Colonic mucosa (tissue), 4 donors: ENCODE data around the gene PLA2G5. TPM values are rescaled to one million over a fixed set of nuclear protein-coding genes. Genes with fewer than 3 reads are reported as not detected.

ENCODE experiments used
- DNase-seq: peaks from one replicate; pipeline ENCODE4 v3.0.0-alpha.2; 2020
- H3K27ac ChIP-seq: fragments of 200-600 bp; one replicate; pipeline ENCODE4 v1.8.0; 2021
- H3K27me3 ChIP-seq: fragments of 200-600 bp; one replicate; pipeline ENCODE4 v1.8.0; 2021
- H3K36me3 ChIP-seq: fragments of 200-600 bp; one replicate; pipeline ENCODE4 v1.8.0; 2021
- H3K4me1 ChIP-seq: fragments of 200-600 bp; one replicate; pipeline ENCODE4 v1.8.0; 2021; ENCODE audit warnings: mild to moderate bottlenecking
- H3K4me3 ChIP-seq: fragments of 200-600 bp; one replicate; pipeline ENCODE4 v1.8.0; 2021
- H3K9ac ChIP-seq, 2 donors: one replicate each; pipeline ENCODE4 v1.7.0; 2013; ENCODE audit warnings: control low read depth in 2 of 2, low read depth in 2 of 2, low read length in 2 of 2
- H3K9me3 ChIP-seq: fragments of 200-600 bp; one replicate; pipeline ENCODE4 v1.8.0; 2021
- CTCF ChIP-seq: fragments of 200-600 bp; IDR thresholded peaks from one replicate; pipeline ENCODE4 v1.8.0; 2022; ENCODE audit warnings: antibody characterized with exemption, mild to moderate bottlenecking
- intact Hi-C: fragments of 100-400 bp; cut with DNase I; formaldehyde crosslinking; loops from one replicate; pipeline ENCODE4 v1.14.1; 2022
- total RNA-seq, 2 donors: library from RNA; stranded (reverse); fragmentation: NEBNext Ultra II Directional in 1 of 2; extraction: Animal tissue kit (Norgen Biotek cat#: 25700) in 1 of 2; gene quantifications; one replicate each; pipeline ENCODE4 v1.2.1, GENCODE V29; 2021
- donor health status: healthy.
- donor health status: DM: no; HTN: no; CAD: no.
- donor health status: DM: no; HTN: no; CAD: no.

Gene PLA2G5
- total RNA-seq, 2 donors from 2014 or later, result 1.8 TPM; not detected in 1

- DNase-seq, result no peak
- no peak for TF ChIP-seq CTCF
- Histone ChIP-seq H3K27me3 (no peaks in the 10 kb centered on the region), H3K36me3 (no peaks in the 10 kb centered on the region), H3K4me1 (peaks cover 4% of the 10 kb centered on the region), H3K9ac (no peak within 1 kb of the TSS), H3K4me3 (no peak within 1 kb of the TSS), H3K27ac (no peak within 1 kb of the TSS), H3K9me3 (no peaks in the 10 kb centered on the region)
- intact Hi-C loops, result no loop called here
Measured at GRCh38 chr1:20119347-20119746, 49.4 kb downstream of the PLA2G5 start, which contains the start of gene PLA2G2D. Gene PLA2G2D, minus strand, starts transcription at chr1:20119536. Its CDS starts 38 bp downstream, at chr1:20119498.

GRCh38 chr1:20120796-20121195 lies 50.8 kb downstream of the PLA2G5 start:
- DNase-seq, result no peak
- Histone ChIP-seq H3K27ac (no peak overlapping the region), H3K27me3 (no peaks in the 10 kb centered on the region), H3K36me3 (no peaks in the 10 kb centered on the region), H3K4me3 (no peak overlapping the region), H3K9ac (no peak overlapping the region), H3K4me1 (peaks cover 4% of the 10 kb centered on the region), H3K9me3 (no peaks in the 10 kb centered on the region)
- intact Hi-C loops, result no loop called here
- TF ChIP-seq CTCF, result no peak

GRCh38 chr1:20123722-20124455 lies 53.9 kb downstream of the PLA2G5 start:
- Histone ChIP-seq H3K4me1 (peaks cover 4% of the 10 kb centered on the region), H3K9me3 (no peaks in the 10 kb centered on the region), H3K9ac (no peak overlapping the region), H3K27ac (no peak overlapping the region), H3K27me3 (no peaks in the 10 kb centered on the region), H3K4me3 (no peak overlapping the region), H3K36me3 (no peaks in the 10 kb centered on the region)
- intact Hi-C loops, result no loop called here
- TF ChIP-seq CTCF, result no peak
- DNase-seq, result no peak

- Histone ChIP-seq H3K4me3 (no peak overlapping the region), H3K9me3 (no peaks in the 10 kb centered on the region), H3K4me1 (peaks cover 4% of the 10 kb centered on the region), H3K36me3 (no peaks in the 10 kb centered on the region), H3K9ac (no peak overlapping the region), H3K27me3 (no peaks in the 10 kb centered on the region), H3K27ac (no peak overlapping the region)
- no peak for TF ChIP-seq CTCF
- peak; percentile 63 for DNase-seq
- intact Hi-C loops, result no loop called here
Measured at GRCh38 chr1:20124456-20125057, 54.6 kb downstream of the PLA2G5 start.

GRCh38 chr1:20125100-20125499 lies 55.1 kb downstream of the PLA2G5 start:
- no peak for DNase-seq
- Histone ChIP-seq H3K27me3 (no peaks in the 10 kb centered on the region), H3K4me3 (no peak overlapping the region), H3K36me3 (no peaks in the 10 kb centered on the region), H3K9ac (no peak overlapping the region), H3K27ac (no peak overlapping the region), H3K9me3 (no peaks in the 10 kb centered on the region), H3K4me1 (peaks cover 4% of the 10 kb centered on the region)
- TF ChIP-seq CTCF, result no peak
- intact Hi-C loops, result no loop called here
